MG63 (cell line): ENCODE measurements around the gene FAM110A. TPM values are rescaled to one million over a fixed set of nuclear protein-coding genes. Genes with fewer than 3 reads are reported as not detected.

ENCODE experiments used
- total RNA-seq: library from RNA; depleted of rRNA; stranded (reverse); fragments of >200 nt; shearing (Covaris generic); gene quantifications from 2 replicates; pipeline ENCODE4 v1.2.3, GENCODE V29; 2014; ENCODE audit warnings: low replicate concordance; rRNA removed

Gene FAM110A
- total RNA-seq, 1 experiment from 2014 or later, result 3.9 TPM

Other genes starting within 250 kb of the FAM110A start
- 0.42 TPM in 1 of 2 replicates, not detected in the other for gene TCF15, start 223.4 kb upstream of the FAM110A start, total RNA-seq
- gene SRXN1, start 180.5 kb upstream of the FAM110A start, total RNA-seq, result 57.8 and 80.0 TPM in 2 replicates
- gene SCRT2, start 157.9 kb upstream of the FAM110A start, total RNA-seq, result not detected in 2 replicates
- gene SLC52A3, start 65.2 kb upstream of the FAM110A start, total RNA-seq, result not detected in 2 replicates
- gene ANGPT4, start 82.6 kb downstream of the FAM110A start, total RNA-seq, result not detected in 2 replicates
- 0.42 and 0.82 TPM in 2 replicates for gene RSPO4, start 168.6 kb downstream of the FAM110A start, total RNA-seq